GM18520 (cell line): ENCODE data around the gene MRGPRX4.
"Not testable (repeated sequence)": the region's sequence is repeated elsewhere in the genome, so short reads cannot be mapped to it uniquely, and the experiment has no call there.

ENCODE experiments used
- ATAC-seq: cut with Tn5 transposase; IDR thresholded peaks from one replicate; pipeline ENCODE4 v1.9.1; 2021; ENCODE audit not compliant: unreplicated experiment

Gene MRGPRX4

DNA sequence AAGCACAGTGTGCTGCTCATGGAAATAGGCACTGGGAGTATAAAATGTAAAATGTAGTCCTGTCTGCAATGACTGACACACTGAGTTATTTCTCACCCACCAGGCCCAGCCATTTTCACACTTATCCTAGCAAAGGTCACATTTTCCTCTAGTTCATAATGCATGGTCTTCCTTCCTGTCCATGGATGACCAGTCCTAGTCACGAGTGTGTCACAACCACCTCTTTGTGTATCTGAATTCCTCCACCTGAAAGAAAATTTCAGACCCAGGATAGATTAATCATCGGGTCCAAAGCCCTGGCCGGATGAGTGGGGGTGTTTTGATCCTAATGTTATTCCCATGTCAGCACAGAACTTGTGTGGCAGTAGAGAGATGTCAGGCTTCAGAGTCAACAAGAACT is at the start of gene MRGPRX4:
MRGPRX4 (plus strand) TSS at position 172 of the 400 bp plus-strand sequence. CDS start 420 bp downstream, outside the sequence.
- no peak for ATAC-seq

DNA sequence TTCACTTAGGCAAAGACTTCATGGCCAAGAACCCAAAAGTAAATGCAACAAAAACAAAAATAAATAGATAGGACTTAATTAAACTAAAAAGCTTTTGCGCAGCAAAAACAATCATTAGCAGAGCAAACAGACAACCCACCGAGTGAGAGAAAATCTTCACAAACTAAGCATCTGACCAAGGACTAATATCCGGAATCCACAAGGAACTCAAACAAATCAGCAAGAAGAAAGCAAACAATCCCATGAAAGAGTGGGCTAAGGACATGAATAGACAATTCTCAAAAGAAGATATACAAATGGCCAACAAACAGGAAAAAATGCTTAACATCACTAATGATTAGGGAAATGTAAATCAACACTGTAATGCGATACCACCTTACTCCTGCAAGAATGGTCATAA is 41.5 kb upstream of the MRGPRX4 start:
- ATAC-seq: not testable (repeated sequence)

DNA sequence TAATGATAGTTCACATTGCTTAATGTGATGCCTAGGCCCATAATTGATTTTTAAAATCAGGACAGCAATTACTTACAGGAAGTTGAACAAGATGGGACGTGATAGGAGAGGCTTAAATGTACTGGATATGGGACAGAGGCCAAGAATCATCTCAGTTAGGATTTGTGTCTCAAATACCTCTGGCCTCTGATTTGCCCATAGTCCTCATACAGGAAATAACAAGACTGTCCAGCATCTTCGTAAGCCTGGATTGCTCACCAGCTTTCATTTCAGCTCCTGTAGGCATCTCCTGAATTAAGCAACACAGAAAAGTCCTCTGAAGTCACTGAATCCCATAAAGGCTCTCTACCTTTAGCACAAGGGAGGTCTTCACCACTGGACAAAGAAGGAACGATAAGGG is 40.3 kb upstream of the MRGPRX4 start, which contains the start of gene MRGPRX3:
MRGPRX3 (plus strand) TSS at position 231 of the 400 bp plus-strand sequence. CDS start 4,632 bp downstream, outside the sequence.
- no peak for ATAC-seq

DNA sequence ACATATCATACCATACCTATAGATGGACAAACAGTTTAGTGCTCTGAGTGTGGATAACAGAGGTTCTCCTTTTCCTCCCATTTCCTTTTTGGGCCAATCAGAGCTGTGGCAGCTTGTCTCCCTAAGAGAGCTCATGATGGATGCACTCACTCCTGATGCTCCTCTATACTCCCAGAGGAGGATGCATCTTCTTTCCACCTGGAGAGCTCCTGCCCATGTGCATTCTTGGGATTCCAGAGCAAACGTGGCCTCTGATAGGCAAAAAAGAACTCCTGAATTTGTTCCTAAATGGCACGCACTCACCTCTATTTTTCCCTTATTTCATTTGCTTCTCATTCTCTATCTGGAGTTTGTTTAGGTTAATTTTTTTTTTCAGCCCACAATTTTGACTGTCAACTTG is 37.3 kb upstream of the MRGPRX4 start:
- no peak for ATAC-seq

DNA sequence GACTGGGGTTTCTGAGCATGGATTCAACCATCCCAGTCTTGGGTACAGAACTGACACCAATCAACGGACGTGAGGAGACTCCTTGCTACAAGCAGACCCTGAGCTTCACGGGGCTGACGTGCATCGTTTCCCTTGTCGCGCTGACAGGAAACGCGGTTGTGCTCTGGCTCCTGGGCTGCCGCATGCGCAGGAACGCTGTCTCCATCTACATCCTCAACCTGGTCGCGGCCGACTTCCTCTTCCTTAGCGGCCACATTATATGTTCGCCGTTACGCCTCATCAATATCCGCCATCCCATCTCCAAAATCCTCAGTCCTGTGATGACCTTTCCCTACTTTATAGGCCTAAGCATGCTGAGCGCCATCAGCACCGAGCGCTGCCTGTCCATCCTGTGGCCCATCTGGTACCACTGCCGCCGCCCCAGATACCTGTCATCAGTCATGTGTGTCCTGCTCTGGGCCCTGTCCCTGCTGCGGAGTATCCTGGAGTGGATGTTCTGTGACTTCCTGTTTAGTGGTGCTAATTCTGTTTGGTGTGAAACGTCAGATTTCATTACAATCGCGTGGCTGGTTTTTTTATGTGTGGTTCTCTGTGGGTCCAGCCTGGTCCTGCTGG is 35.3 kb upstream of the MRGPRX4 start:
- no peak for ATAC-seq

DNA sequence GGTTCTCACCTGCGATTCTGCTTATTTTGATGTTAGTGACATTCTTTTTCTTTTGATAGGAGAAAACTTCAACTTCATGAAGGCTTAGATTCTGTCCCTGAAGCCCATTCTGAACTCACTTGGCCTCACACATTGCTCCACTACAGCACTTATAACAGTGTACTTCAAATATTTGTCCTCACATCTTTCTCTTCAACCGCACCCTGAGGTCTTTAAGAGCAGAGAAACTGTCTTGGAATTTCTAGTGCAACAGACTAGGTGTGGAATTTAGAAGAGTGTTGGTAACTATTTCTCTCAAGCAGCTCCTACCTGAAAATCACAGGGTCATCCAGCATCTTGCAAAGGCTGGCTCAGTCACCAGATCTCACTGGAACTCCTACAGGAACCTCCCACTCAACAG is 32.5 kb upstream of the MRGPRX4 start:
- ATAC-seq: no peak

DNA sequence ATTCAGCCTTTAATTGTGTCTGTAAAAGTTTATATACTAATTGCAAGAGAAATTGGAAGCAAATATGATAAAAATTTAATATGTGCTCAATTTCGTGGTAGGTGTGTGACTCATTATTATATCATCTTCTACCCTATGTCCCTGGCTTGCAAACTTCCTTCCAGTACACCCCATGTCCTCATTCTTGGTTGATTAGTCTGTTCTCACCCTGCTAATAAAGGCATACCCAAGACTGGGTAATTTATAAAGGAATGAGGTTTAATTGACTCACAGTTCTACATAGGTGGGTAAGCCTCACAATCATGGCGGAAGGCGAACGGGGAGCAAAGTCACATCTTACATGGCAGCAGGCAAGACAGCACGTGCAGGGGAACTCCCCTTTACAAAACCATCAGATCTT is 28.4 kb upstream of the MRGPRX4 start:
- no peak for ATAC-seq

DNA sequence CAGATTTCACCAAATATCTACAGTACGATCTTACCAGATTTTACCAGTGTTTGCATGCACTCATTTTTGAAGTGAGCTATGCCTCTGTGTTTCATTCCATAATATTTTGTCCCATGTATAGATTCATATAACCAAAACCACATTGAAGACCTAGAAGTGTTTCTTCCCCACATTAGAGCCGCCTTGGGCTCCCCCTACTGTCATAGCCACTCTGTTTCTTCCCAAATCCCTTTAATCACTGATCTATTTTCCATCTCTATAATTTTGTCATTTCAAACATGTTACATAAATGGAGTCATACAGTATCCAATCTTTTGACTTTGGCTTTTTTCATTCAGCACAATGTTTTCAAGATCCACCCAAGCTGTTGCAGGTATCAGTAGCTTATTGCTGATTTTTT is 27.6 kb upstream of the MRGPRX4 start:
- ATAC-seq: no peak

DNA sequence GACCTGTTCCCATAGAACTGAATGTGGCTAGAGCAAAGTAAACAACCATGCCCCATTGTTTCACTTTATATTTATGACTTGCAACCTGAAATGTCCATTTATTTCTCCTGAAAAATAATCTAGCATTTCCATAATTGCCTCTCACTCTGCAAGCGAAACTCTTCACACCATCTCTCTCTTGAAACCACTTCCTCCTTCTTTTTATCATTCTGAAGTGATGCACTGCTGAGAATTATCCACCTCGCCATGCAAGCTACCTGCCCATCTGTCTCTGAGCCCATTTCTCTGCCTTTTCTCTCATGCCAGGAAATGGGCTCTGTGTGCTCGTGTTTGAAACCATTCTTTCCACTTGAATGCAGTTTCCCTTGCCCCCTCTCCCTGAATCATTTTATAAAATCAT is 26.8 kb upstream of the MRGPRX4 start:
- no peak for ATAC-seq

DNA sequence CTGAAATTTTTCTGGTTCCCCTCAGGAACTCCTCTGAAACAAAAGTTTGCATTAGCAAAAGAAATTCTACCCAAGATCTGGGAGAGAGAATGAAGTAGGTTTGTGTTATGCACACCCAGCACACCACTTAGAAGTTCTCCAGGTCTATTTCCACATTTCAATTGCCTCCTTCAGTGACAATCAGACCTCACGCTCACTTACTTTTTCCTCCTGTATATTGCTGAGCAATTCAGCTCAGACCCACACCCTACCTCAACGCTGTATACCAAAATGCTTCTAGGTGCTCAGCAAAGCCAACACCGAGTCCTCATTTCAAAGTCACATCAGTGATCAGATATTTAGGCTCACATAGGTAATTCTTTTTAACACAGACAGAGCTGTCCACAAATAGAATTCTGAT is 21.1 kb upstream of the MRGPRX4 start:
- ATAC-seq: no peak

DNA sequence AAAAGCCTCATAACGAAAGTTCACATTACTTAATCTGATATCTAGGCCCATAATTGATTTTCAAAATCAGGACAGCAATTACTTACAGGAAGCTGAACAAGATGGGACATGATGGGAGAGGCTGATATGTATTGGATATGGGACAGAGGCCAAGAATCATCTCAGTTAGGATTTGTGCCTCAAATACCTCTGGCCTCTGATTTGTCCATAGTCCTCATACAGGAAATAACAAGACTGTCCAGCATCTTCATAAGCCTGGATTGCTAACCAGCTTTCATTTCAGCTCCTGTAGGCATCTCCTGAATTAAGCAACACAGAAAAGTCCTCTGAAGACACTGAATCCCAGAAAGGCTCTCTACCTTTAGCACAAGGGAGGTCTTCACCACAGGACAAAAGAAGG is 4.3 kb upstream of the MRGPRX4 start:
- no peak for ATAC-seq

DNA sequence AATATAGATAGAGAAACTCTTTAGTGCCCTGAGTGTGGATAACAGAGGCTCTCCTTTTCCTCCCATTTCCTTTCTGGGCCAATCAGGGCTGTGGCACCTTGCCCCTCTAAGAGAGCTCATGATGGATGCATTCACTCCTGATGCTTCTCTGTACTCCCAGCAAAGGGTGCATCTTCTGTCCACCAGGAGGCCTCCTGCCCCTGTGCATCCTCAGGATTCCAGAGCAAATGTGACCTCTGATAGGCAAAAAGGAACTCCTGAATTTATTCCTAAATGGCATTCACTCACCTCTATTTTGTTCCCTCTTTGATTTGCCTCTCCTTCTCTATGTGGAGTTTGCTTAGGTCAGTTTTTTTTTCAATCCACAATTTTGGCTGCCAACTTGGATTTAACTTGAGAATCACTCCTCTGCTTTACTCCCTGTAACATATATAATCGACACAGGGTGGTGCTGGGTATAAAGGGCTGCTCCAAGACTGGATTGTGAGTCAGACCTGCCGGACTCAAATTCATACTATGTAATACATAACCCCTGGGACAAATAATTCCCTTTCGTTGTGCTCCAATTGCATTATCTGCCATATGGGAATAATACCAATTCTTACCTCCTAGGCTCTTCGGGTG is 1.1 kb upstream of the MRGPRX4 start:
- no peak for ATAC-seq

DNA sequence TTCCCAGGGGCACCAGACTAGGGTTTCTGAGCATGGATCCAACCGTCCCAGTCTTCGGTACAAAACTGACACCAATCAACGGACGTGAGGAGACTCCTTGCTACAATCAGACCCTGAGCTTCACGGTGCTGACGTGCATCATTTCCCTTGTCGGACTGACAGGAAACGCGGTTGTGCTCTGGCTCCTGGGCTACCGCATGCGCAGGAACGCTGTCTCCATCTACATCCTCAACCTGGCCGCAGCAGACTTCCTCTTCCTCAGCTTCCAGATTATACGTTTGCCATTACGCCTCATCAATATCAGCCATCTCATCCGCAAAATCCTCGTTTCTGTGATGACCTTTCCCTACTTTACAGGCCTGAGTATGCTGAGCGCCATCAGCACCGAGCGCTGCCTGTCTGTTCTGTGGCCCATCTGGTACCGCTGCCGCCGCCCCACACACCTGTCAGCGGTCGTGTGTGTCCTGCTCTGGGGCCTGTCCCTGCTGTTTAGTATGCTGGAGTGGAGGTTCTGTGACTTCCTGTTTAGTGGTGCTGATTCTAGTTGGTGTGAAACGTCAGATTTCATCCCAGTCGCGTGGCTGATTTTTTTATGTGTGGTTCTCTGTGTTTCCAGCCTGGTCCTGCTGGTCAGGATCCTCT is 709 bp downstream of the MRGPRX4 start:
- ATAC-seq: no peak

DNA sequence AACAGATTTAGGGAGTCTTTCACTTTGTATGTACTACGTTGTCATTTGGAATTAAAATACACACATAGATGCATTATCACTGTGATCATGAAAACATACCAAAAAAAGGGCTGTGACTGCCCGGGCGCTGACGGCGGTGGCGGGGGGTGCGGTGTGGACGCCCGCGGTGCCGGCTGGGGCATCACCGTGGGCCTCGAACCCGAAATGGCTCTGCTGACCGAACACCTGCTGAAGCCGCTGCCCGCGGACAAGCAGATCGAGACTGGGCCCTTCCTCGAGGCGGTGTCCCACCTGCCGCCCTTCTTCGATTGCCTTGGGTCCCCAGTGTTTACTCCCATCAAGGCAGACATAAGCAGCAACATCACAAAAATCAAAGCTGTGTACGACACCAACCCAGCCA is 16.2 kb downstream of the MRGPRX4 start:
- no peak for ATAC-seq

DNA sequence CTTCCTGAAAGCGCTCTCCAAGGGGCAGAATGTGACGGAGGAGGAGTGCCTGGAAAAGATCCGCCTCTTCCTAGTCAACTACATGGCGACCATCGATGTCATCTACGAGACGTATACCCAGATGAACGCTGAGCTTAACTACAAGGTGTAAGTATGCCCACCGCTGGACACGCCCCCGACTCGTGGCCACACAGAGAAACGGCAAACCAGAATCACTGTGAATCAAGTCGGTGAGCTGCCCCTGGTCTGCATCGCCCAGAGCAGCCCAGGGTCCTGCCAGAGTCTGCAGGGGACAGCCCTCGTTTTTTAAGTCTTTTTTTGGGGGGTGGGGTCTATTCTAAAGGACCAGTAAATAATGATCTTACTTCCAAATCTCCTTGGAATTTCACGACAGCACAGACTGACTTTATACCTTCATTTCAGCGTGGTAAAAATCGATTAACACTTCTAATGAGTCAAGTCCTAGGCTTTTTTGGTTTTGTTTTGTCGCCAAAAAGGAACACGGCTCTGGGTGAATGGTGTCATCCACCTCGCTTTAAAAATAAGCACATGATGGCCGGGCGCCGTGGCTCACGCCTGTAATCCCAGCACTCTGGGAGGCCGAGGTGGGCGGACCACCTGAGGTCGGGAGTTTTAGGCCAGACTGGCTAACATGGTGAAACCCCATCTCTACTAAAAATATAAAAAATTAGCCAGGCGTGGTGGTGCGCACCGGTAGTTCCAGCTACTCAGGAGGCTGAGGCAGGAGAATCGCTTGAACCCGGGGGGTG is 17.0 kb downstream of the MRGPRX4 start:
- not testable (repeated sequence) for ATAC-seq

DNA sequence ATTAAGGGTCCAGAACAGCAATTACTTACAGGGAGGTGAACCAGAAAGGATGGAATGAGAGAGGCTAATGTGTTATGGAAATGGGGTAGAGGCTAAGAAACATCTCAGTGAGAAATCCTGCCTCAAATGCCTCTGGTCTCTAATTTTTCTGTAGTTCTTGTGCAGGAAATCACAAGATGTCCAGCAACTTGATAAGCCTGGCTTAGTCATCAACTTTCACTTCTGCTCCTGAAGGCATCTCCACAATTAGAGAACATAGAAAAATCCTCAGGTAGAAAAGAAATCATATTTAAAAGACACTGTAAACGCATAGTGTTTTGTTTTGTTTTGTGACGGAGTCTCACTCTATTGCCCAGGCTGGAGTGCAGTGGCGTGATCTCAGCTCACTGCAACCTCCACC is 18.7 kb downstream of the MRGPRX4 start:
- ATAC-seq: no peak

DNA sequence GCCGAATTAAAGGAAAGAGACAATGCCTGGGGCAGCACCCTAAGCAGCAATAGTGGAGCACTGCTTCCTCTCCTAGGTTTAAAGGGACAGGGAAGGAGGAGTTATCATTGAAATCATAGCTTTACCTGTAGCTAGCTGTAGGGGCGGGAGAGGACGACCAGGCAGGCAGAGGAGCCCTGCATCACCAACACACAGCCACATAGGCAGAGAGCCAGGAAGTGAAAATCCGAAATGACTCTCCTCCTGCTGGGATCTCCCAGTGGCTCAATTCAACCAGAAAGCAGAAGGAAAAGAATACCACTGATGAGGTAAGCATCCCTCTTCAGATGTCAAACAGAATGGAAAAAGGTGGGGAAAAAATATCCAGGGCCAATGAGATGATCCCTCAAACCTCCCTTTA is 20.4 kb downstream of the MRGPRX4 start:
- no peak for ATAC-seq

DNA sequence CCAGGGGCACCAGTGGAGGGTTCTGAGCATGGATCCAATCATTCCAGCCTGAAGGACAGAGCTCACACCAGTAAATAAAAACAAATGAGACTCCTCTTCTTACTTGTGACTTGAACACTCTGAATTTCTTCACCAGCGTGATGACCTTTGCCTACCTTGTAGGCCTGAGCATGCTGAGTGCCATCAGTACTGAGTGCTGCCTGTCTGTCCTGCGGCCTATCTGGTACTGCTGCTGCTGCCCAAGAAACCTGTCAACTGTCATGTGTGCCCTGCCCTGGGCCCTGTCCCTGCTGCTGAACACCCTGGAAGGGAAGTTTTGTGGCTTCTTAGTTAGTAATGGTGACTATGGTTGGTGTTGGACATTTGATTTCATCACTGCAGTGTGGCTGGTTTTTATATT is 23.9 kb downstream of the MRGPRX4 start:
- no peak for ATAC-seq

DNA sequence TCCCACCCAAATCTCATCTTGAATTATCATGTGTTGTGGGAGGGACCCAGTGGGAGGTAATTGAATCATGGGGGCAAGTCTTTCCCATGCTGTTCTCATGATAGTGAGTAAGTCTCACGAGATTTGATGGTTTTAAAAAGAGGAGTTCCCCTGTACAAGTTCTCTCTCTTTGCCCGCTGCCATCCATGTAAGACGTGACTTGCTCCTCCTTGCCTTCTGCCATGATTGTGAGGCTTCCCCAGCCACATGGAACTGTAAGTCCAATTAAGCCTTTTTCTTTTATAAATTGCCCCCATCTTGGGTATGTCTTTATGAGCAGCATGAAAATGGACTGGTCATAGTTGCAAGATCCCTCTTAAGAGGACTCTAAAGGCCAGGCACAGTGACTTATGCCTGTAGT is 25.1 kb downstream of the MRGPRX4 start:
- not testable (repeated sequence) for ATAC-seq

DNA sequence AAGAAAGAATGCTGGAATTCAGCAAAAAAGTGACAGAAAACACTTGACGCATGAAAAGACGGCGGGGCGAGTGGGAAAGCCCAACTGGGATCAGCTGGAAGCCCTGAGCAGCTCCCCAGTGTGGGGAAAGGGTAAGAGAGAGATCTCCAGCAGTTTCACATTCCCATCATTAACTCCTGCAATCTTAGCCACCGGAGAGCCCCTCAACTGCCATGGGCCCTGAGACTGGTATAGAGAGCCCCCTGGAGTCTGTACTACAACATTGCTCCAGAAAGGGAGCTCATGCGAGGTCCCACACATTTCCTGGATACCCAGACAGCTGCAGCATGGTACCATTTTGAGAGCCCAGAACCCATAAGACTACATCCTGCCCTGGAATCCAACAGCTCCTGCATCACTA is 31.1 kb downstream of the MRGPRX4 start:
- ATAC-seq: no peak

DNA sequence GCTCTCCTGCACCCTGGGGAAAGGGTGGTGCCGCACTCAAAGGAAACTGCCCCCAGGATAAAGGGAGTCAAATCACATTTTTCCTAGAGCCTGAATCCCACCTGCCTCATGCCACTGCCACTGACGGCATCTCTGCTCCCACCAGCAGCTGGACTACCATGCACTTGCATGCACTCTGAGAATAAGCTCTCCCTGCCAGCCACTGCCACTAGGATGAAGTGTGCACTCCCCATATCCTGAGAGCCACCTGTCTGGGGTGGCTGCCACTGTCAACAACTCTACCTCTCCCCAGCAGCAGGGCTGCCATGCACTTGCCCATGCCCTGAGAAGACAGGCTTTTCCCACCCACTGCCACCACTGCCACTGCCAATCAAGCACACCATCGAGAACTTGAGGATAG is 31.6 kb downstream of the MRGPRX4 start:
- ATAC-seq: no peak

DNA sequence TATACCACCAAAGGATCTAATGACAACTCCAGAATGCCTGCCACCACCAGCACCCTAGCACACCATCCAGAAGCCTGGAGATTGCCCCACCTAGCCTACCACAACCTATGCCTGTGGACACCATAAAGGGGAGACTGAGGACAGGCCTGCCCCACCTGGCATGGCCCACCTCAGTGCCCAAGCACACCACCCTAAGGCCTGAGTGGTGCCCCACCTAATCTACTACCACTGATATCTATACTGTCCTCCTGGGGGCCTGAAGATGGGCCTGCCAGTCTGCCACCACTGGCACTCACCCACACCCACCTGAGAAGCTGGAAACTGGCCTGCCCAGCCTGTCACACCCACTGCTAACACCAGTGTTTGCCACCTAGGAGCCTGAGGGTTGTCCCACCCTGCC is 32.1 kb downstream of the MRGPRX4 start:
- no peak for ATAC-seq
